D341Med (cell line): ENCODE data around the gene BMPR2.
"Not testable (repeated sequence)": the region's sequence is repeated elsewhere in the genome, so short reads cannot be mapped to it uniquely, and the experiment has no call there.

Source experiments
- DNase-seq: peaks from one replicate; pipeline ENCODE4 v3.0.0; 2012; ENCODE audit warnings: low spot score

BMPR2 gene

DNA sequence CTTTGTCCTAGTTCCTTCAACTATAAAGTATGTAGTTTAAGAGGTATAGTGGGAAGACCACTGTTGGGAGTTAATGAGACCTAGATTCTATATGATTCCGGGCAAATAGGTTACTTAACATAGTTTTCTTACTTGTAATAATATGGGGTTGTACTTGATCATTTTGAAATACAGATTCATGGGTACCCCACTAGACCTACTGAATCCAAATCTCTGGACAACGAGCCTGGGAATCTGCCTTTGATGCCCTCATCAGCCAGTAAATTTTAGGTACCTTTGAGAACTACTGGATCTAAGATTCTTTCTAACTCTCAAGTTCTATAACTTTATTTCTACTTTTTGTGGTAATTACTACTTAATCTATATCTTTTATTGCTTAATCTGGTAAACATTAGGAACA is 6.6 kb downstream of the BMPR2 start:
- DNase-seq, result no peak

DNA sequence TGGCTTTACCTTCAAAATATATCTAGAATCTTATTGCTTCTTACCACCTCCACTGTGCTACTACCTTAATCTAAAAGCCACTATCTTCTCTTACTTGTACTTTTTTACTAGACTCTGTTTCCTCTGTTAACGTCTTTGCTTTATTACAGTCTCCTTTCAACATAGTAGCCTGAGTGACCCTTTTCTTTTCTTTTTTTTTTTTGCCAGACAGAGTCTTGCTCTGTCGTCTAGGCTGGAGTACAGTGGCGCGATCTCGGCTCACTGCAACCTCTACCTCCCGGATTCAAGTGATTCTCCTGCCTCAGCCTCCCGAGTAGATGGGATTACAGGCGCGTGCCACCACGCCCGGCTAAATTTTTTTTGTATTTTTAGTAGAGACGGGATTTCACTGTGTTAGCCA is 10.4 kb downstream of the BMPR2 start:
- not testable (repeated sequence) for DNase-seq

DNA sequence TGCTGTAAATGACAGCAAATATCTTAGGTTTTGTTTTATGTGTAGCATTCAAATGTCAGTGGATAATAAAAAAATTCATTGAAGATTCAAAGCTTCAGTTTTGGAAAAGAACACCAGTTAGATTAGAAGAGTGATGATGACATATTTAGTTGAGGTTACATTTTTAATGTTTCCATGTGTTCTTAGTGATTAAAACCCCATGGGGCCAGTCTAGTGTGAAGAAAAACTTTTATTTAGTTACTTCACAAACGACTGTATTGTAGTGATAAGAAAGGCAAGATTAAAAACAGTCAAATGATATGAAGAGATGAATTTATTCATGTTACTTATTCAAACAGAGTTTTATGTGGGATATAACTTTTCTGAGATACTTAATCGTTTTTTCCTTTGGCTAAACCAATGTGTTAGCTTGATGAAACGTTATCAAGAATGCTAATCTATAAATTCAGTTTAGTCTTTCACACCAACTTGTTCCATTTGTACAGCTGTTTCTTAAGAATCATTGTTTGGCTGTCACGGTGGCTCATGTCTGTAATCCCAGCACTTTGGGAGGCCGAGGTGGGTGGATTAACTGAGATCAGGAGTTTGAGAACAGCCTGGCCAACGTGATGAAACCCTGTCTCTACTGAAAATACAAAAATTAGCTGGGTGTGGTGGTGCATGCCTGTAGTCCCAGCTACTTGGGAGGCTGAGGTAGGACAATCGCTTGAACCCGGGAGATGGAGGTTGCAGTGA is 11.6 kb downstream of the BMPR2 start:
- no peak for DNase-seq

DNA sequence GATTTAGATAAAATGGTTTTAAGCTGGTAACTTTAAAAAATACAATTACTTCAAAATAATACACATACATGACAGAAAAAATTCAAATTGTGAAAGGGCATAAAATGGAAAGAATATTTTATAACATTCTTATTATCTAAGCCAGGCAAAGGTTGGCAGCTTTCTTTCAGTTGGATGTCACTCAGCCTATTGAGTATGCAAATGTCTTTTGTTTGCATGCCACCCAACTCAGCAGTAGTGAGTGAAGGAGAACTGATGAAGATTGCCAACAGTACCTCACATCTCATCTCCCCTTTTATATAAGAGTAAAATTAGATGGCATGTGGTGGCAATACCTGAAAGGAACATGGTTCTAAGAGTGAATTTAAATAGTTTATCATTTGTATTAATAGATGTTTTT is 24.8 kb downstream of the BMPR2 start:
- DNase-seq, result no peak

DNA sequence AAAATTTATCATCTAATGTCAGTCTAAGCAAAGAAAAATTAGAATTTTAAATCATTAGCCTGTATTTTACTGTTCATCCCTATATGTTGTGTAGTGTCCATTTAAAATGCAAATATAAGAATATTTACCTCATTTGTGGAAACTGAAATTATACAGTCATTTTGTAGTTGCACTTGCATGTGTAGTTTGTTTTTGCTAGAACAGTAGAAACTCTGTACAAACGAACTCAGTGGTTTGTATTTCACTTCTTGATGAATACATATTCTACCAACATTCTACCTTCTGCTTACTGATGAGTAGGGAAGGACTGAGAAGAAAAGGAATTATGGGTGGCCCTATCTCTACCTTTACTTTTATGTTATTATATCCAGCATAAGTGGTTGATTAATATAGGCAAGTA is 29.7 kb downstream of the BMPR2 start:
- no peak for DNase-seq

DNA sequence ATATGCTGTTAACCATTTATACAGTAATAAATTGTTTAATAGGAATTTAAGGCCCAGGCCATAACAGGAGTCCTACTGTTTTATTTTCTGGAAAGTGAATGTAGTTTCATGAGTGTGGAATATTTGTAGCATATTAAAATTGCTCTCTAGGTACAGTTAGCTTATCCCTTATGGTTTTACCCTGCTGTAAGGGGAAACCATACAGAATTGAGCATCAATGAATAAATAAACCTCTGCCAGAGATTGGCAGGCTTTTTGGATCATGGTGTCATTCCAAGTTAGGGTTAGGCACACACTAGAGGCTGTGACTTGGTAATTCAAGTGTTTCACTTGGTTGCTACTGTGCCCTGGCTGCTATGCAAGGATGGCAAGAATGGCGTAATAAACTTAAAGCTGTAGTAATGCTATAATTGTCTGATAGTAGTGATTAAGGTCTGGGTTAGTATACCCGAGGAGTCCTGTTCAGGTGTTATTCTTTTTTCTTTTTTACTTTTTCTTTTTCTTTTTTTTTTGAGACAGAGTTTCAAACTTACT is 30.4 kb downstream of the BMPR2 start:
- no peak for DNase-seq

DNA sequence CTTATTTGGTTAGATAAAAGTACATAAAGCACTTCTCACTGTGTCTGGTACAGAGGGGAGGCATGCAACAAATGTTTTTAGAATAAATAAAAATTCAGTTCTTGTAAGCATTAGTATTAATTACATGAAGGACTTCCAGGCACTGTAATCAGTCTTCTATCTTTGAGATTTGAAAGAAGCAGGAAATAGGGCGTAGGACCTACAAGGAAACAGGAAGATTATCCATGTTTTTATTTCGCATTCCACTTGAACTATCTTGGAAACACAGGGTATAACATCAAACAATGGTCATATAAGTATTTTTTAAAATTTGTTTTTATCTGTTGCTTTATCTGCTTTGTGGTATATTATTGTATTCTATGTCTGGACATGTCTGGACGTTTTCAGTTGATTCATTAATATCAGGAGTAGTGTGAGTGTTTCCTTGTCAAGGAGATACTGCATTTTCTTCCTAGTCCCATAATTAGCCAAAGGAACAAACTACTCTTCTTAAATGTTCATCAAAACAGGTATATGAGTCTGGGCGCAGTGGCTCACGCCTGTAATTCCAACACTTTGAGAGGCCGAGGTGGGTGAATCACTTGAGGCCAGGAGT is 32.5 kb downstream of the BMPR2 start:
- DNase-seq, result no peak

DNA sequence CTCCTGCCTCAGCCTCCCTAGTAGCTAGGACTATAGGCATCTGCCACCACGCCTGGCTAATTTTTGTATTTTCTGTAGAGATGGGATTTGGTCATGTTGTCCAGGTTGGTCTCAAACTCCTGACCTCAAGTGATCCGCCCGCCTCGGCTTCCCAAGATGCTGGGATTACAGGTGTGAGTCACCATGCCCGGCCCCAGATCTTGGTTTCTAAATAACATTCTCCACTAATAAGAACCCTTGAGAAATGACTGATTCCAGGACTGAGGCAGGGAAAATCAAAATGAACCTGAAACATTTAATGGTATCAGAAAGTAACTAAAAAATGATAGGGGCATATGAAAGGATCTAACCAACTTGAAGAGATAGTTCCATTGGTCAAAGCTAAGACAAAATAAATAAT is 34.0 kb downstream of the BMPR2 start:
- DNase-seq, result no peak

DNA sequence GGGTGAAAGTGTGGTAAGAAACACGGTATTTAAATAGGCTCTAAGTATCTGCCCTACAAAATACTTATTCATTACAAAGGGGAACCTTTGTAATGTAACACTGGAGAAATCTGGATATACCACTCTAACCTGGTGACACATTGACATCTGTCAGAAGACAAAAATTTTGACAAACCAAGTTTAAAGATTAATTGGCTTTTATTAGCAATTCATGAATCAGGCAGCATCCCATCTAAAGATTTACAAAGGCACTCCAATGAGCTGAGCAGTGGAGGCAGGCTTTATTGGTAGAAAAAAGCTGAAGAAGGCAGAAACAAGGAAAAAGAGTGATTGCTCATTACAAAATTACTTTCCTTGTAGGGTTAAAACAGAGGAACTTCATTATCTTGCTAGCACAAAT is 35.0 kb downstream of the BMPR2 start:
- no peak for DNase-seq

DNA sequence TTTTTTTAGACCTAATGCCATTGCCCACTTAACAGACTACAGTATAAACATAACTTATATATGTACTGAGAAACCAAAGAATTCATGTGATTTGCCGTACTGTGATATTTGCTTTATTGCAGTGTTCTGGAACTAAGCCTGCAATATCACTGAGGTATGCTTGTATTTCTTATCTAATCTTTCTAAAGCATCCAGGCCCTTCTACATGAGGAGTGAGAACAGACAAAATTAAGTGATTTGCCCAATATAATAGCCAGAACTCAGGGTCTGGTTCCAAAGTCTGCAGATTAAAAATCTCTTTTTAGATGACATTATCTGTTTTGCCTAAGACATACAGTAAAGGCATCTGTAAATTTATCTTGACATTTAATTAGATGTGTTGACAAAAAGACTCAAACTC is 41.9 kb downstream of the BMPR2 start:
- no peak for DNase-seq

DNA sequence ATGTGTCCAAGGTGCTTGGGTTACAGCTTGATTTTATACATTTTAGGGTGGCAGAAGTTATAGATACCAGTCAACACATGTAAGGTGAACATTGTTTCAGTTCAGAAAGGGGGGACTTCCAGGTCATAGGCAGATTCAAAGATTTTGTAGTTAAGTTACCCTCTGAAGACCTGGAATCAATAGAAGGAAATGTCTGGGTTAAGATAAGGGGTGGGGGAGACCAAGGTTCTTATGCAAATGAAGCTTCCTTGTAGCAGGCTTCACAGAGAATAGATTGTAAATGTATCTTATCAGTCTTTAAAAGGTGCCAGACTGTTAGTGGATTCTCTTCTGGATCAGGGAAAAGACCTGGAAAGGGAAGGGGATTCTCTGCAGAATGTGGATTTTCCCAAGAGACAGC is 42.4 kb downstream of the BMPR2 start:
- DNase-seq, result no peak

DNA sequence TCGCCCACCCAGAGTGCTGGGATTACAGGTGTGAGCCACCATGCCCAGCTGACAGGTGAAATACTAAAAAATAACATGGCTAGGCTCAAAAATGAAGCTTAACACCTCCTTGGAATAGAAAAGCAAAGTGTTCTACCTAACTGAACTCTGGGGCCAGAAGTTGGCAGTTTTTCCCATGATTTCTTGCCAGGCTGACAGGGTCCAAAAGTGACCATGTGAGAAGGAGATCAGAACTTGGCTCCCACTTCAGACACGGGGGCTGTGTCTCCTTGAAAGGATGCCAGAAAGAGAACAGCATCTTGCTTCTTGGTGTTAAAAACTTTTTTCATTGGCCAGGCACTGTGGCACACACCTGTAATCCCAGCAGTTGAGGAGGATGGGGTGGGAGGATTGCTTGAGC is 47.0 kb downstream of the BMPR2 start:
- no peak for DNase-seq

DNA sequence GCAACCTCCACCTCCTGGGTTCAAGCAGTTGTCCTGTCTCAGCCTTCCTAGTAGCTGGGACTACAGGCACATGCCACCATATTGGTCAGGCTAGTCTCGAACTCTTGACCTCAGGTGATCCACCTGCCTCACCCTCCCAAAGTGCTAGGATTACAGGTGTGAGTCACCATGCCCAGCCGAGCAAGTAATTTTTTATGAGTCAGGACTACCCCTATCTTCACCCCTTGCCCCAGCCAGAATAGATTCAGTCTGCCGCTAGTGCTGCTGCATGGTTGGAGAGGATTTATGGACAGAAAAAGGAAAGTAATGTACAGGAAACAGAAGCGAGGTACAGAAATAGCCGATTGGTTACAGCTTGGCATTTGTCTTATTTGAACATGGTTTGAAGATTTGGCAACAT is 48.9 kb downstream of the BMPR2 start:
- no peak for DNase-seq

DNA sequence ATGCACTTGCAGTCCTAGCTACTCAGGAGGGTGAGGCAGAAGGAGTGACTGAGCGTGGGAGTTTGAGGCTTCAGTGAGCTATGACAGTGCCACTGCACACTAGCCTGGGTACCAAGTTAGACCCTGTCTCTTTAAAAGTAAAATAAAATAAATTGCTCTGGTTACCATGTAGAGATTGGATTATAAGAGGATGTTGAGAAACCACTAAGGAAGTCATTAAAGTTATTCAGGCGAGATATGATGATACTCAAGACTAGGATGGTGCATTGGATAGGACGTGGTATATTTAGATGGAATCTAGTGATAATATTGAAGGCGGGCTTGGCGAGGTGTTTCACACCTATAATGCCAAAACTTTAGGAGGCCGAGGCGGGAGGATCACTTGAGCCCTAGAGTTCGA is 50.6 kb downstream of the BMPR2 start:
- no peak for DNase-seq

DNA sequence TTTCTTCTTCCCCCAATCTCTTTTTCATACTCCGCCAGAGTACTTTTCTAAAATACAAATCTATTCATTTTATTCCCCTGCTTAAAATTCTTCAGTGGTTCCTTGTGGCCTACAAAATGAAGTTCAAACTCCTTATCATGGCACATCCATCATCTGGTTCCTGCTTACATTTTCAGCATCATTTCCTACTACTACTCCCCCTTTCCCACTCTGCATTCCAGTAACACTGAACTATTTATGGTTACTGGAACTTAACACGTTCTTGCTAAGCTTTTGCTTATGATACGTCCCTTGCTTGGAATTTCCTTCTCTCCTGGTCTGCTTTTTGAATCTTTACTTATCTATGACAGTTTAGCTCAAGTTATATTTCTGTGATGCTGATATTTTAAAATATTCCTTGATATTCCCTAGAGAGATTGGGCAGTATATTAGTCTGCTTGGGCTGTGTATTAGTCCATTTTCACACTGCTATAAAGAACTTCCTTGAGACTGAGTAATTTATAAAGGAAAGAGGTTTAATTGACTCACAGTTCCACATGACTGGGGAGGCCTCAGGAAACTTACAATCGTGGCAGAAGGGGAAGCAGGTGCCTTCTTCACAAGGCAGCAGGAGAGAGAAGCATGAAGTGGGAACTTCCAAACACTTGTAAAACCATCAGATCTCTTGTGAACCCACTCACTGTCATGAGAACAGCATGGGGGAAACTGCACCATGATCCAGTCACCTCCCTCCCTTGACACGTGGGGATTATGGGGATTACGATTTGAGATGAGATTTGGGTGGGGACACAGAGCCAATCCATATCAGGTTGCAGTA is 53.2 kb downstream of the BMPR2 start:
- DNase-seq, result no peak

DNA sequence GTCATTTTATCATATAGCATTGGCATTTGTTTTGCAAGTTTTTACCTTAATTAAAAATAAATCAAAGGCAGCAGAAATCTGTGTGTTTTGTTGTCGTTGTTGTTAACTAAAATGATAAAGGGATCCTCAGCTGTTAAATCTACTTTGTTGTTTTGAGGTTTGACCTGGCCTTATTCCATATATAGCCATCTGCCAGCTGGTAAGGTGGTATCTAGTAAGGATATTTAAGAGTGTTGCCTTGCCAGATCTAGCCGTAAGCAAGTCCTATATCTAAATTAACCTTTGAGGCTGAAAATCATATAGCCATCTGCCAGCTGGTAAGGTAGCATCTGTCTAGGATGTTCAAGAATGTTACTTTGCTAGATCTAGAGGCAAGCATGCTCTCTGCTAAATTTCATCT is 56.6 kb downstream of the BMPR2 start:
- peak; percentile 27 for DNase-seq

DNA sequence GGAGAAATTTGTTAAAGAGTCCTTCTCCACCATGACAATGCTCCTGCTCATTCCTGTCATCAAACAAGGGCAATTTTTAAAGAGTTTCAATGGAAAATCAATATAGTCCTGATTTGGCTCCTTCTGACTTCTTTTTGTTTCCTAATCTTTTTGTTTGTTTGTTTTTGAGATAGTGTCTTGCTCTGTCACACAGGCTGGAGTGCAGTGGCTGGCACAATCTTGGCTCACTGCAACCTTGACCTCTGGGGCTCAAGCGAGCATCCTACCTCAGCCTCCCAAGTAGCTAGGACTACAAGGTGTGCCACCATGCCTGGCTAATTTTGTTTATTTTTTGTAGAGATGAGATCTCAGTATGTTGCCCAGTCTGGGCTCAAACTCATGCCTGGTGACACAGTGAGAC is 58.3 kb downstream of the BMPR2 start:
- no peak for DNase-seq

DNA sequence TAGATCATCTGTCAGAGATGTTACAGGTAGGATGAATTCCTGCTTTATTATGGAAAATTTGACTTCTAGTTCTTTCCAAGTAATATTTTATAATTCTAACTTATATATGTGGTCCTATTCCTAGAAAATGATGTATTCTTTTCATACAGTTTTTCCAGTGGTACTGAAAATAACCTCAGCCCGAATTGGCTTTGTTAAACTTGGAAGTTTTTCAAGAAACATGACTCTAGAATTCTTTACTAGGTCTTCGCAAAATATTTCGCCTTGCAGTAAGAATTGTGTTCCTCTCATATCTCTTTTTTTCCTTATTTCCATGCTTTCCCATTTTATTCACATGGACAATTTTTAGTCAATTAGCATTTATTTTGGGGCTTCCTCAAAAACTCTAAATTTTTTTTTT is 60.5 kb downstream of the BMPR2 start:
- no peak for DNase-seq

DNA sequence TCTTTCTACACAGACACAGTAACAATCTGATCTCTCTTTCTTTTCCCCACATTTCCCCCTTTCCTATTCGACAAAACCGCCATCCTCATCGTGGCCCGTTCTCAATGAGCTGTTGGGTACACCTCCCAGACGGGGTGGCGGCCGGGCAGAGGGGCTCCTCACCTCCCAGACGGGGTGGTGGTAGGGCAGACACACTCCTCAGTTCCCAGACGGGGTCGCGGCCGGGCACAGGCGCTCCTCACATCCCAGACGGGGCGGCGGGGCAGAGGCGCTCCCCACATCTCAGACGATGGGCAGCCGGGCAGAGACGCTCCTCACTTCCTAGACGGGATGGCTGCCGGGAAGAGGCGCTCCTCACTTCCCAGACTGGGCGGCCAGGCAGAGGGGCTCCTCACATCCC is 64.0 kb downstream of the BMPR2 start:
- DNase-seq, result not testable (repeated sequence)

DNA sequence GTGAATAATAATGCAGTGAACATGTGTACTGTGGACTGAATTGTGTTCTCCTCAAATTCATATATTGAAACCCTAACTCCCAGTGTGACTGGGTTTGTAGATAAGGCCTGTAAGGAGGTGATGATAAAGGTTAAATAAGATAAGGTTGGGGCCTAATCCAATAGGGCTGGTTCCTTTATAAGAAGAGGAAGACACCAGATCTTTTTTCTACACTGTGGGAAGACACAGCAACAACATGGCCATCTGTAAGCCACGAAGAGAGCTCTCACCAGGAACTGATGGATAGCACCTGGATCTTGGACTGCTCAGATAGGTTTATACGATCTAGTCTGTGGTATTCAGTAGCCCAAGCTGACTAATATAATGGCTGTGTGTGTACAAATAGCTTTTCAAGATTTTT is 66.8 kb downstream of the BMPR2 start:
- no peak for DNase-seq

DNA sequence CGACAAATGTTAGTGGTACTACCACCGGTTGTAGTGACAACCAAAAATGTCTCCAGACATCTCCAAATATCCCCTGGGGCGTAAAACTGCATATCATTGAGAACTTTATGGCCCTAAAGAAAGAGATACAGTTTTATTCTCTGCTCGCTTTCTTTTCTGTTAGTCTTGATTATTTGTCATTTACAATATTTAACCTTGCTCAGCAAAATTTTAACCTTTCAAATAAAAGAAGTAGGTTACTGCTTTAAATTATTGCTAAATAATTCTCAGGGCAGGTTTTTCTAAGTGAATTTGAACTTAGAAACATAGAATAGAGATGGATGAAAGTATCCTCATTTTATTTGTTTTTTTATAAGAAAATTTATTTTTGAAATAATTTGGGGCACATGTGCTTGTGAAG is 67.9 kb downstream of the BMPR2 start:
- no peak for DNase-seq

DNA sequence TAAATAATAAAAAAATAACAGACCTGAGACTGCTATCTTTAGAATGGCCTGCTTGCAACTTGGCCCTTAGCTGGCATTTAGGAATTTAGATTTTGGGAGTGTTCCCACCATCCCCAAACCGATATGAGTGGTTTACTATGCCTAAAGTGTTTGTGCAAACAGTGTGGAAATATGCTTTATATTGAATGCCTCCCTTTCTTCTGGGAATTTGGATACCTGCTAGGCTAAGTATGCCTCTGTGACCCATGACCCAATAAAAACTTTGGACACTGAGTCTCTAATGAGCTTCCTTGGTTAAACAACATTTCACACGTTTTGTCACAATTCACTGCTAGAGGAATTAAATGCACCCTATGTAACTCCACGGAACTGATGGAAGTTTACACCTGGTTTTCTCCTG is 73.2 kb downstream of the BMPR2 start:
- DNase-seq, result no peak

DNA sequence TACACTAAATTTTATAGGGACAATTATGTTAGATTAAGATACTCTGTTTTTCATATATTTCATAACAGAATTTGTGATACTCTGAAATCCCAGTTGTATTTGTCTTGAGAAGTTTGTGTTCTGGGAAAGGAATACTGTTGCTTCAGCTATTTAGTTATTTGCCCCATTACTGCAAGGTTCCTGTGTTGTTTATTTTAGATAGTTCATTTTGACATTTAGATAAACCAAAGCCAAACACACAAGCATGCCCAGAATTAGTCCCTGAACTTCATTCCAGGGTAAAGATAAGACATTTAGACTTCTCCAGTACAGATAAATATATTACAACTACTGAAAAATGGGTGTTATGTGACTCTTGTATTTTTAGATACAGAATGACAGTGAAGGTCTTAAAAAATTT is 74.7 kb downstream of the BMPR2 start:
- no peak for DNase-seq
